GM19455 (cell line): Measurements from ENCODE around the gene ARHGAP20.

Experiments
- ATAC-seq: cut with Tn5 transposase; IDR thresholded peaks from one replicate; pipeline ENCODE4 v1.9.1; 2021; ENCODE audit not compliant: unreplicated experiment

ARHGAP20 gene

GRCh38 chr11:110530900-110531741 lies 181.1 kb downstream of the ARHGAP20 start:
- ATAC-seq = no peak

- no peak for ATAC-seq
Observed at GRCh38 chr11:110529043-110529442, 183.2 kb downstream of the ARHGAP20 start.

GRCh38 chr11:110527146-110527545 lies 185.1 kb downstream of the ARHGAP20 start:
- no peak for ATAC-seq
